Activated CD8-positive, alpha-beta memory T cell treated with anti-CD3 and anti-CD28 coated beads, Interleukin-2, amount 50 U/mL, for 24 hours (primary cell): ENCODE data around the gene ZHX3.
"Not testable (repeated sequence)": the region's sequence is repeated elsewhere in the genome, so short reads cannot be mapped to it uniquely, and the experiment has no call there.

Experiments used
- DNase-seq: peaks from one replicate; pipeline ENCODE4 v3.0.0-alpha.2; 2020; ENCODE audit errors: extremely low read depth

Gene ZHX3

GRCh38 chr20:41258474-41258873 lies 59.1 kb downstream of the ZHX3 start:
- no peak for DNase-seq

- DNase-seq: no peak
Observed at GRCh38 chr20:41256516-41256915, 61.0 kb downstream of the ZHX3 start.

GRCh38 chr20:41255655-41256054 lies 61.9 kb downstream of the ZHX3 start:
- no peak for DNase-seq

GRCh38 chr20:41249411-41250281 lies 67.9 kb downstream of the ZHX3 start:
- DNase-seq: no peak

- DNase-seq: no peak
Observed at GRCh38 chr20:41248368-41249024, 69.0 kb downstream of the ZHX3 start.

GRCh38 chr20:41247523-41248367 lies 69.8 kb downstream of the ZHX3 start:
- DNase-seq: no peak

GRCh38 chr20:41245086-41245707 lies 72.3 kb downstream of the ZHX3 start:
- no peak for DNase-seq

- DNase-seq: no peak
Observed at GRCh38 chr20:41242807-41243206, 74.7 kb downstream of the ZHX3 start.

- no peak for DNase-seq
Observed at GRCh38 chr20:41242352-41242751, 75.2 kb downstream of the ZHX3 start.

- DNase-seq: not testable (repeated sequence)
Observed at GRCh38 chr20:41237233-41237632, 80.3 kb downstream of the ZHX3 start.

GRCh38 chr20:41236818-41237217 lies 80.7 kb downstream of the ZHX3 start:
- DNase-seq: not testable (repeated sequence)

- no peak for DNase-seq
Observed at GRCh38 chr20:41234546-41234945, 83.0 kb downstream of the ZHX3 start.

GRCh38 chr20:41234041-41234440 lies 83.5 kb downstream of the ZHX3 start:
- DNase-seq: no peak

GRCh38 chr20:41232973-41233926 lies 84.3 kb downstream of the ZHX3 start:
- no peak for DNase-seq

- no peak for DNase-seq
Observed at GRCh38 chr20:41231136-41231535, 86.4 kb downstream of the ZHX3 start.

- no peak for DNase-seq
Observed at GRCh38 chr20:41230136-41230535, 87.4 kb downstream of the ZHX3 start.

- DNase-seq: no peak
Observed at GRCh38 chr20:41229259-41229658, 88.3 kb downstream of the ZHX3 start.

GRCh38 chr20:41228858-41229257 lies 88.7 kb downstream of the ZHX3 start:
- DNase-seq: no peak

GRCh38 chr20:41226426-41226825 lies 91.1 kb downstream of the ZHX3 start:
- DNase-seq: no peak

GRCh38 chr20:41225091-41225490 lies 92.4 kb downstream of the ZHX3 start:
- no peak for DNase-seq

- DNase-seq: no peak
Observed at GRCh38 chr20:41224281-41224680, 93.2 kb downstream of the ZHX3 start.
